WTC11 (cell line): ENCODE data around the gene MAML2.

ENCODE experiments used
- CTCF ChIP-seq: fragments of 200-600 bp; IDR thresholded peaks from 2 replicates; pipeline ENCODE4 v1.8.0; 2022; ENCODE audit warnings: antibody characterized with exemption
- TF ChIP-seq, protein P1 (sequence below): sonication (generic); formaldehyde crosslinking; IDR thresholded peaks from 2 replicates; pipeline ENCODE4 v1.8.0; 2022; ENCODE audit warnings: mild to moderate bottlenecking, missing genetic modification reagents

DNA sequence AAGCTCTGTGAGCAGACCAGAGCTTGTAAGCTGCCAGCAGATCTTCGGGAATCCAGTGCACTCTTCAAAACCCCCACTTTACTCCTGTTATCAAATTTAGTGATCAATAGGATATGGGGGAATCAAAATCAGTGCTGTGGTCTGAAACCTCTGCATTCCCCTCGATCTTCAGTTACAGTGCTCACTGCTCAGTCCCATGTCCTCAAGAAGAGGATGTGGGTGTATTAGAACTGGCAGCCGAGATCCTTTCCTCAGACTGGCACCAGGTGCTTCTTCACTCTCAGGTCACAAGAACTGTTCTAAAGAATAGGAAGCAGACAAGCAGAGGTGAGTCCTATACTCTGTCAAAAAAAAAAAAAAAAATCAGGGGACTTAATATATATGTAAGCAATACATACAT, 15.3 kb upstream of the MAML2 start:
- TF ChIP-seq, protein P1, sequence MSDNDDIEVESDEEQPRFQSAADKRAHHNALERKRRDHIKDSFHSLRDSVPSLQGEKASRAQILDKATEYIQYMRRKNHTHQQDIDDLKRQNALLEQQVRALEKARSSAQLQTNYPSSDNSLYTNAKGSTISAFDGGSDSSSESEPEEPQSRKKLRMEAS (CRISPR knock-in tag), result no peak
- TF ChIP-seq CTCF, result no peak
